NCI-H187 (cell line): ENCODE measurements around the gene MEIKIN.

Source experiments
- DNase-seq, 2 experiments: peaks; one replicate each; lab custom pipeline; 2025; lab: John Stamatoyannopoulos, UW

The MEIKIN gene

DNA sequence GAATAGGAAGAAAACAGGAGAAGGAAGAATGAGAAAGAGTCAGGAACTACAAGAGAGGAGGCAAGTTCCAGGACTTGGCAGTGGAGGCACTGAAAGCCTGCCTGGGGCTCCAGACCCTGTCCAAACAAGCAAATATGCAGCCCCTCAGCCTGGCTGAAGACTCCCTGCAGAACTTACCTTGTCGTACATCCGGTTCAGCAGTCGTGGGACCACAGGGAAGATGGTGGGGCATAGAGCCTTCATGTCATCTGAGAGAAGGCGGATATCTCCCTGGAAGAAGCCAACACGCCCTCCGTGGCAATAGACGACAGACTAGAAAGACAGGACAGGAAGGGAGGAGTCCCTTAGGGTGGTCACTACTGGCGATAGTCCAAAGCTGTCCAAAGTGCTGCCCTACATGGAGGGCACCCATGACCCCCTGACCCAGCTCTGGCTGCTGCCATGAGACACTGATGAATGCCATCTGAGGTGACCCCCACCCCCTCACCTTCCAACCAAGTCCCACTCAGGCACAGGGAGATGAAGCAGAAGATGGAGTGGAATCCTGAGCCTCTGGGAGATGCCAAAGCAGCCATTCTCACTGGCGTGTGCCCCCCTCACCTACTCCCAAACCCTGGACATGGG is 27.7 kb upstream of the MEIKIN start:
- DNase-seq = no peak

DNA sequence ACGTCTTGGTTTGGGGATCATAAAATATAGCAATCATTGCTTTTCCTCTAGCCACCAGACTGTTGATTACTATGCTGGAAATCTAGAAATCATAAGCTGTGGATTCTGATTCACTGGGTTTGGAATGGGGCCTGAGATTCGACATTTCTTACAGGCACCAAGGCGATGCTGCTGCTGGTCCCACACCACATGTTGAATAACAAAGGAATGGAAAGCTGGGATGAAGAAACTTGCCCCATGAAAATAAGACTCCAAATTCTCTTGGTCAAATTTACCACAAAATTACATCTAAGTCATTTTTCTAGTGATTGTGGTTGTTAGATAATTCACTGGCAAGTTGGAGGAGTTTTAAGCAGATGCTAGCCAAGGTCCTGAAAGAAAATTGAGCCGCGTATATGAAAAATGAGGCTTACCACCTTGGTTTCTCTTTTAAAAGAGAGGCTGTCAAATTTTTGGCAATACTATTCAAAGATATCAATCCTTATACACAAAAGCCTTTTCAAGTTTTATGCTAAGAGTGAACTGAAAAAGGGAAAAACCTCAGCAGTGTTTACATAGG is 23.0 kb upstream of the MEIKIN start:
- DNase-seq = no peak

DNA sequence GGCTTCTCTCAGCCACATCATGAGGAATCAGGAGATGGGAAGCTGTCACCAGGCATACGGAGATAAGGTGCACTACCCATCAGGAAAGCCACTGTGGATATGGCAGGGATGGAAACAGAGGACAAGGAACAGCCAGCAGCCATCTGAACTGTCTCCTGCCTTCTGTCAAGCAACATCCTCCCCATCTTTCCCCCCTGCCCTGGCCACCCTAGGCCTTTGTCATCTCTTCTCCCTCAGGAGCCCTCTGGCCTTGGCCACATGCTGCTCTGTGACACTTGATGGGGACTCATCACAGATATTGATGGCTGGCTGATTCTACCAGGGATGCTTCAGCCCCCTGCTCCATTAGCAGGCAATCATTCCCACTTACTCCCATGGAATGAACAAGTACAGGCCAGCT is 21.1 kb upstream of the MEIKIN start:
- no peak for DNase-seq

DNA sequence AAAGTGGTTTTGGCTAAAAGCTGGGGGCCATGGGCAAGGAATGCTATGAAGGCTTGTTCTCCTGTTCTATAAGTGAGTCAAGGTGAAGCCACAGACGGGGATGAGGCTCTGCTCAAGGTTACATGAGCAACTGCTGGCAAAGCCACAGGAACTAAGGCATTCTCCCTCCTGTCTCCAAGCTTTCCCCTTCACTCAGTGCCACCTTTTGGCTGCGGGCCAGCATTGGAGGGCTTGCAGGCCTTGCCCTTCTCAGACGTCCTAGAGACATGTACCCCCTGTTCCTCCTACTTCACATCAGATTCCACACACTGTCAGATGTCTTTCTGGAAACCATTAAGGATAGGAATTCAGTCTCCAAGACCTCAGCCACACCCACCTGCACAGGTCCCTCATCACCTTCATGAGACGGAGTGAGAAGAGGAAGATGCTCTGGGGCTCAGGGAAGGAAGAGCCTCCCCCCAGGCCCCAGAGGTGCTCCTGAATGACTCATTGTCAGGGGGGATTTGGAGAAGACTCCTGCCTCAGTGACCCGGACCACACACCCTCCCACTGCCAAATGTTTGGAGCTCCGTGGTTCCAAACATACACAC is 20.5 kb upstream of the MEIKIN start:
- DNase-seq = no peak

DNA sequence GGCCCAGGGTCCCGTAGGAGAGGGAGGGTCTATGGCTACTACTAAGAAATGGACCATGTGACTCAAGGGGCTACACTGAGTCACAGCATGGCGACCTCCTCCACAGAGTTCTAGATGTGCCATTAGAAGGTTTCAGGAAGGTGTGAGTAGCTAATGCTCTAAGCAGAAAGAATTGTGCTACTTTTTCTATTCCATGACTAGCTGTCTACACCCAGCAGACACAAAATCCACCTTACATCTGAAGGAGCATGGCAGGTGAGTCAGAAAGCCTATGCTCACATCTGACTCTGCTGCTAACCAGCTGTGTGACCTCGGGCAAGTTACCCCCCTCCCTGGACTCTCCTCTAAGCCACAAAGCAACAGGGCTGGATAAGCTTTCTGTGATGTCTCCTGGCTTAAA is 14.4 kb upstream of the MEIKIN start:
- no peak for DNase-seq

DNA sequence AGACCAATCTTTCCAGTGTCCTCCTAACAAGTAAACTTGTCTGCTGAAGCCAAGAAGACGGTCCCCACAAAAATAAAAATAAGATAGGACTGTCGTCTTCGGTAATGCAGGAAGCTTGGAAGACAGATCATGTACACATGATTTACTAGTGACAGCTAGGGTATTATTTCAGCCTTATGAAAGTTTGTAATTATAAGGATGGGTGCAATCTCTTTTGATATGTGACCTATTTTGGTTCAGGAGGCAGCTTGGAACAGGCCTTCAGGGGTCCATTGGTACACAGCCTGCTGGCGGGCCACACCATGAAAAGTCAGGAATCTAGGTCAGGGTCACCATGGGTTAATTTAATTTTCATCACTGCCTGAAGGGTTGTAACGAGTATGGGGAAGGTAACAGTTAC is 13.7 kb upstream of the MEIKIN start:
- DNase-seq = no peak

DNA sequence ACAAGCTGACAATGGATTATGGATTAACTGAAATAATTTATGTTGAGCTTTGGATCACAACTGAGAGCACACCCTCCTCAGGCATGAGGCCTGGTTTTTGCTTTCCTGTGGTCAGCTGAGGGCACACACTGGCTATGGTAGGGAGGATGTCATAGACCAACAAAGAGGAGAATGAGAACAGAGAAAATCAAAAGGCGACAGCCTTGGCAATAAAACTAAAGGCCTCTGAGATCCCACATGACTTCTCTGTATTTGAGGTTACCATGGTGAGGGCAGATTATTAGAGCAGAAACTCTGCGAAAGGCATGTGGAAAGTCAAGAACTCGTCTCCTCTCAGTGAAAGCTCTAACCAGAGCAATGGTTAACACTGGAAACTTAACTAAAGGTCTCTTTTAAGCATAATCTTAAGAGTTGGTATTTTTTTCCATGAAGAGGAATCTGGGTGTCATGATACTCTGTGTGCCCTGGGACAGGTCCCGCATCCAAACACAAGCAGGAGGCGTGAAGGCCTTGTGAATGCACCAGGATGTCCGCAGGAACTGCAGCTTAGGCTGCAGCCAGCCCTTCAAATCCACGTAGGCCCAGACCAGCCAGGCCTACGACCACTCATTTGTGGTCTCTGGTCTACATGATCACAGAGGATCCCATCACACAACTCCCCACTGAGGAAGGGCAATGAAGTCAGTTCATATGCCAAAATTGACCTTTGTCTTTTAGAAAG is 12.4 kb upstream of the MEIKIN start:
- DNase-seq = no peak

DNA sequence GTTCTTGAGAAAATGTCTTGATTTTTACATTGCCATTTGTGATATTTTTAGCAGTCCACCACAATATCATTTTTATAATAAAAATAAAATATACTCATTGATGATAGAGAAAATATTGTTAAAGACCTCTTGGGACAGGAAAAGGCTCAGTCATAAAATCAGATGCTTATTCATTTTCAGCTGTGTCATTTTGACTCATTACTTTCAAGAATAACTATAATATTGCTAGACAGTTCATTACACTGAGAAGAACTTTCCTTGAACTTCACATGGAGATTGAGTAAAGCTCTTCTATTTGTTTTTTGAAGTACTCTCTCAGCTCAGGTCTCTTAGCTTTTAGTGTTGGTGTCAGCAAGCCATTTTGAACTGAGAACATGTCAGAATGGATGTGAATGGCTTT is 8.5 kb upstream of the MEIKIN start:
- DNase-seq = no peak

DNA sequence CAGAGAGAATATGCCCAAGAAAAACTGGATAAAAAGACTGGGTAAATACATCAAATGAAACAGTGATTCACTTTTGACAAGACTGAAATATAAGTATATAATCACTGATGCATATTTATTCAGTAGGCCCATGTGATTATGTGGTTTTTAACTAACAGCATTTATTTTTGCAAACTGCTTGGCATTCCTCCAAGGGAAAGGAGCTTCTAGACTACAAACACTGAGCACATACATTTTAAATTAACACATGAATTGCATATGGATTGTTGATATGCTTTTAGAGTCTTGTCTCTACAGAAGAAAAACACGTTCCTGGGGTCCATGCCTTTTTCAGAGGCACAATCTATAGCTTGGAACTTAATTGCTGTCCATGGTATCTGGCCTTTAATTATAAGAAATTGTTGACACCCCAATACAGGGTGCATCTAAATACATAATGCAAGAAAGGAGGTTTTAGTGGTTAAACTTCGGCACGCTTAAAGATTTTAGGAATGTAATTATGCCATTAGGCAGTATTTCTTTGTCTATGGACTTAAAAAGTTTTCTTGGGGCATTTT is 6.9 kb upstream of the MEIKIN start:
- DNase-seq = no peak

DNA sequence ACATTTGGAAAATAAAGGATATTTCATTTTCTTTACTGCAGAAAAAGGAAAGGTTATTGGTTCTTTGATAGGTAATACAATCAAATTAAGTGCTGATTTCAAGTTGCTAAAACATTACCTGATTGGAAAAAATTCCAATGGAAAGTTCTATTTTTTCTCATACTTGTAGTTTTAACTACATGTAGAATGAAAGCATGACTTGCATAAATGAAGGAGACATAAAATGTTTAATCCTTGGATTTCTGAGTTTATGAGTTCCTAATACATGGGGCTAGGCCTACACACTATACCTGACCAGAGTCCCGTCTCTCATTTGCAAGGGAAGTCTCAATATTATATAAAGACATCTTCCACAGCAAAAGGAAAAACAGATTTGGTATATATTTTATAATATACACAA is 5.2 kb upstream of the MEIKIN start:
- DNase-seq = no peak

DNA sequence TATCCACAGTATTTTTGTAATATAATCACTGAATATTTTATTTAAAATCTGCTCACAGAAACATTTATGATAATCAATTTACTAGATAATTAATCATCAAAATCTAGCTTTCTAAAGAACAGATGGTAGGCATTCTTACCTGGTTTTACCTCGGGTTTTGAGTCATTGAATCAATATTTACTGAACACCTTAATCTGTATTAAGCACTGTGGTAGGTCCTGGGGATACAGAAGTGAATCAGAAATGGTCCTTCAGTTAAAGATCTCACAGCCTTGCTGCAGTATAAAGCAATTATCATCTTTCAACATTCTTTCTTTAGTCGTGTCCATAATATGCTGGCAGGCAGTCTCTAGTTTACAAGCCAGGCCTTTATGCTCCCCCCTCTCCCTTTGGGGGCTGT is 2.0 kb upstream of the MEIKIN start:
- no peak for DNase-seq

DNA sequence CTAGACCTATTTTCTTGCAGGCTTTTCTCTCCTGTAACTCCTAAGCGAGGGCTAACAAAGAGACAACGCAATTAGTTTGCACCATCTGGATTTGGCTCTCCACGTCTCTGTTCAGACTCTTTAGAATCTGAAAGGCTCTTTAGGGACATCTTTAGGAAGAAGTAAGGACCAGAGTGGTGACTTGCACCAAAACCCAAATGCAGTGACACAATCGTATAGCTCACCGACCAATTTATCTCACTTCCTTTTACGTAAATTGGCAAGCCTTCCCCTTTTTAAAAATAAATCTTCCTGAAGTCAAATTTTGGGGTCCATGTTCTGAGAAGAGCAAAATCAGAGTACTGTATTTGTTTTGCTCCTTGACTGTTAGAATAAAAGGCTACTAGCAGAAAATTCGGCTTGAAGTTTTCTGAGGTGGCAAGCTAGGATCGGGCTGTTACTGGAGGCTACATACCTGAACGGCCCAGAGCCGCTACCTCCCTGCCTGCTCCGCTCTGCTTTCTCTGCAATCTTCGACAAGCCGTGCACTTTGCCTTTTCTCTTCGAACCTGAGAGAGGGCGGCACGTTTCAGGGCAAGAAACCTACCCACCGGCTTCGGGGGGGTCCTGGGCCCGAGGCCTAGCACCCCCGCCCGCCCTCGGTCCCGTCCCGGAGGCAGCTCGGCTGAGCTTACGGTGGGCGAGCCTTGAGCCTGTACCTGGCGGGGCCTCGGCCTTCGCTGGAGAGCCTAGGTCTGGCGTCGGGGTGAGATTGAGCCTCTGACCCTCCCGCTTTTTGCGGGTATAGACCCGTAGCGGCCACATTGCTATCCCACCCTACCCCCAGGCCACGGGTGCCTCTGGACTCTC is 537 bp downstream of the MEIKIN start:
- no peak for DNase-seq

DNA sequence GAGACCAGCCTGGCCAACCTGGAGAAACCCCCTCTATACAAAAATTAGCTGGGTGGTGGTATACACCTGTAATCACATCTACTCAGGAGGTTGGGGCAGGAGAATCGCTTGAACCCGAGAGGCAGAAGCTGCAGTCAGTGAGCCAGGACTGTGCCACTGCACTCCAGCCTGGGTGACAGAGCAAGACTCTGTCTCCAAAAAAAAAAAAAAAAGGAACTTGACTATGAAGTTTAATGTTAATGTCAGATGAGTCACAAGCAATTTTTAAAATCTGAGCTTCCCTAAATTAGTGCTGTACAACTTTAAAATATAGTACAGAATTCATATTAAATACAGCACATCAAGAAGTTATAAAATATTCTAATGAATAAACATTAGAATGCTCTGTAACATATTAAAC is 1.5 kb downstream of the MEIKIN start:
- no peak for DNase-seq

DNA sequence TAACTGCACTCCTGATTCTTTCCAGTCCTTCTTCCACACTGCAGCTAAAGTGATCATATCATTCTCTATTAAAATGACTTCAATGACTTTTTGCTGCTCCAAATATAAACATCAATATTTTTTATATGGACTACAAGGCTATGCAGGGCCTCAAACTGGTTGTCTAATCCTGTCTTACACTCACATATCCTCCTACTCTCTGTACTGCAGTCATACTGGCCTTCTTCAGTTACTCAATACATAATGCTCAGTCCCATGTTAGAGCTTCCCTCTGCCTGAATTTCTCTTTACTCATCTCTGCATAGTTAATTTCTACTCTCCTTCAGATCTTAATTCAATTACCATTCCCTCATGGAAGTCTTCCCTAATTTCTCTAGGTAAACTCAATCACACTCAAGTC is 3.4 kb downstream of the MEIKIN start:
- no peak for DNase-seq

DNA sequence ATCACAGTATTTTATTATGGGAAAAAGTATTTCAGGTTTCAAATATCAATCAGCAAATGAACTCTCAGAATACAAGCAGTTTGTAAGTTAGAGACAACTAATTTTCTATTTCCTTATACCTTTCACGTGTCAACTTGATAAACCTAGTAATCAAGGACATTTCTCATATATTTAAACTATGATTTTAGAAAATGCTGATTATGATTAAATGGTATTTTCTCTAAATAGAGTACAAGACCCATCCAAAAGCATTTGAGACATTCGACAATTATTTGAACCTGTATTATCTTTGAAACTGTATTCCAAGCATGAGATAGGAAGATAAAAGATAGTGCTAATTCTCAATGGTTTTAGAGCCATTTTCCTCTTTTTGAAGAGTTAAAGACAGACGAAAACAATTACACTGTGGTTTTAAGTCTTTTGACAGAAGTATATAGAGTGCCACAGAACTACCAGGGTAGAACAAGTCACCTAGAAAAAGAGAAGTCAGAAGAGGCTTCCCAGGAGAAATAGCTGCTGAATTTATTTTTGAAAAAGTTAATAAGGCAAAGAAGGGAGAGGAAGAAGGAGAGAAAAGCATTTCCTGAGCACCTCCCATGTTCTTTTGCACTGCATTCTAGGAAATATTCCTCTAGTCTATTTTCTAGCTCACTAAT is 5.6 kb downstream of the MEIKIN start:
- DNase-seq = no peak

DNA sequence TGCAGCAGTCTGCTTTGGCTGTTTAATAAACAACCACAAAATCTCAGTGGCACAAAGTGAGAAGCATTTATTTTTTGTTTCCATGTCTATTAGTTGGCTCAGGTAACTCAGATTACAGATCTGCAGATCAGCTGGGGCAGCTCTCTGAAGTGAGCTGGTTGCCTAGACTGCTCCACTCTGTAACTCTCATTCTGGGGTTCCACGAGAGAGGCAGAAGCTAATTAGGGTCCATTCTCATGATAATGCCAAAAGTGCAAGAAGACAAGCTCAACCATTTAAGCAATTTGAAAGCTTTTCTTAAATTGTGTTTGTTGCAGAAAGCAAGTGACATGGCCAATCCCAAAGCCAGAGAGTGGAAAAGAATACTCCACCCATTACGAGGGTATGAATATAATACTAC is 13.2 kb downstream of the MEIKIN start:
- DNase-seq = no peak

DNA sequence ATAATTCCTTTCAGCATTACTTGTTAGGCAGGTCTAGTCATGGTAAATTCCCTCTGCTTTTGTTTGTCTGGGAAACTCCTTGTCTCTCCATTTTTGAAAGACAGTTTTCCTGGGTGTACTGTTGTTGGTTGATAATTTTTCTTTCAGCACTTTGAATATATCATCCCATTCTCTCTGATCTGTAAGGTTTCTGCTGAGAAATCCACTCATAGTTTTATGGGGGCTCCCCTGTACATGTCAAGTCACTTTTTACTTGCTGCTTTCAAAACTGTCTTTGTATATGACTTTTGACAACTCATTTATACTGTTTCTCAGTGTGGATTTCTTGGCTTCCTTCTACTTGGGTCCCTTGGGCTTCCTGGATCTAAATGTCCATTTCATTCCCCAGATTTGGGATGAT is 16.5 kb downstream of the MEIKIN start:
- no peak for DNase-seq

DNA sequence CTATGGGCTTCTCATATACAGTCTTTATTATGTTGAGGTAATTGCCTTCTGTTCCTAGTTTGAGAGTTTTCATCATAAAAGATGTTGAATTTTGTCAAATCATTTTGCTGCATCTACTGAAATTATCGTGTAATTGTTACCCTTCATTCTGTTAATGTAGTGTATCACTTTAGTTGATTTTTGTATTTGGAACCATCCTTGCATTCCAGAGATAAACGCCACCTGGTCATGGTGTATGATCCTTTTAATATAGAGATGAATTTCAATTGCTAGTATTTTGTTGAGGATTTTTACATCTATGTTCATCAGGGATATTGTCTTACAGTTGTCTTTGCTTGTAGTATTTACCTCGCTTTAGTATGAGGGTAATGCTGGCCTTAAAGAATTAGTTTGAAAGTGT is 19.3 kb downstream of the MEIKIN start:
- DNase-seq = no peak

DNA sequence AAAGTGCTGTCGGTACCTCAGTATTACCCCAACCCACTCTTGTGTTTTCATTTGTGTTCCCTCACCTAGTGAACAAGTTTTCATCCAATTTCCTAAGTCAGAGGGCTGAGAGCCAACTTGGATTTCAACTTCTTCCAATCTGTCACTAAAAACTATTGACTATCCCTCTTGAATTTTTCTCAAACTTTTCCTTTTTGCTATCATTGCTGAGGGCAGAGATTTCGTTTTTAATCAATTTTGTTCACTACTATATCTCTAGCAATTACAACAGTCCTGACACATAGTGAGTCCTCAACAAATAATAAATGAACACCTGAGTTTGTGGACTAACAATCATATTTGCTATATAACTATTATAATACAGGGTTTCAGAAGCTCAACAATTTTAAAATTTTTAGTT is 29.0 kb downstream of the MEIKIN start:
- DNase-seq = no peak

DNA sequence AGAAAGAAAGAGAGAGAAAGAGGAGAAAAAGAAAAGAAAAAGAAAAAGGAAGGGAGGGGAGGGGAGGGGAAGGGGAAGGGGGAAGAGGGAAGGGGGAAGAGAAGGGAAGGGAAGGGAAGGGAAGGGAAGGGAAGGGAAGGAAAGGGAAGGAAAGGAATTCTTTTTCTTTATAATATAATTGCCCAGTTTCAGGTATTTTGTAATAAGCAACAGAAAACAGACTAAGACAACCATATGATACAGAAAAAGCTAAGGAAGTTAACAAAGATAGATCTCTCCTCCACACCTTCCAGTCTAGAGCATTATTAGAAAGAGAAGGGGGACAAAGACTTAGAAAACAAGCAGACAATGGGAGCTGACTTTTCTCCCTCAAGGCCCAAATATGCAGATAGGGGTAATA is 31.0 kb downstream of the MEIKIN start:
- DNase-seq = no peak

DNA sequence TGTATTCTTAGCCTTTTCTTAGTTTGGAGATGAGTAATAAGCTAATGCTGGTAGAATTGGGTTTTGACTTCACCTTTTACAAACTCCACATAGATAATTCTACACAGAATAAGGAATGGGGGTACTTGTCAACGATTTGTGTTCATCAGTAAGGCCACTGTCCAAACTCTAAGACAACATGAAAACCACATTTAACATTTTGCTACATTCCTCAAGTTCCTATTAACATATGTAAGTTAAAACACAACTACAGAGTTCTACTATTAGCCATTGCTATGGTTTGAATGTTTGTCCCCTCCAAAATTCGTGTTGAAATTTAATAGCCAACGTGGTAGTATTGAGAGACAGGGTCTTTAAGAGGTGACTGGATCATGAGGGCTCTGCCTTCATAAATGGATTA is 31.9 kb downstream of the MEIKIN start:
- DNase-seq = no peak

DNA sequence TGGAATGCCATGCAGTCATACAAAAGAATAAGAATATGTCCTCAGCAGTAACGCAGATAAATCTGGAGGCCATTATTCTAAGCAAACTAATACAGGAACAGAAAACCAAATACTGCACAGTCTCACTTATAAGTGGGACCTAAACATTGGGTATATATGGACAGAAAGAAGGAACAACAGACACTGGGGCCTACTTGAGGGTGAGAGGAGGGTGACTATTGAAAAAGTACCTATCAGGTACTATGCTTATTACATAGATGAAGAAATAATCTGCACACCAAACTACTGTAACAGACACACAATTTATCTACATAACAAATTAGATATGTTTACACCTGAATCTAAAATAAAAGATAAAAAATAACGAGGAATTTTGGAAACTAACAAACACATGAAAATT is 38.8 kb downstream of the MEIKIN start:
- DNase-seq = no peak
